Measurements from ENCODE around the gene NPTN. TPM values are rescaled to one million over a fixed set of nuclear protein-coding genes. Genes with fewer than 3 reads are reported as not detected.

Gene NPTN
- total and polyA plus RNA-seq, 9 of the 15 experiments (the other 6 are each of a cell fraction or from before 2014, with no cell fraction given) = 9.6 to 48.5 (median 21.7) TPM

- ChIA-PET CTCF (ENCODE audit: low intra/inter-chr PET ratio) (no interaction called here), POLR2A (no interaction called here)
- DNase-seq (ENCODE audit: extremely low read depth in 1 of 4, low spot score in 3 of 4) (no peak), FAIRE-seq (no peak), ATAC-seq (no peak)
- Histone ChIP-seq H2AFZ (ENCODE audit: low read depth, low read length) (no peak overlapping the region), H3K27ac (ENCODE audit: extremely low read depth, low read depth, low read length) (no peak overlapping the region), H3K9me1 (ENCODE audit: control insufficient read depth, insufficient read depth, low read length) (no peaks in the 10 kb centered on the region), H3K9me3 (replicated peaks; ENCODE audit: control insufficient read depth, insufficient read depth, low read depth, low read length) (no peaks in the 10 kb centered on the region), H3K4me2 (ENCODE audit: insufficient read depth, low read length) (no peak overlapping the region), H3K27me3 (ENCODE audit: control insufficient read depth in 2 of 2, insufficient read depth in 2 of 2, low read length in 2 of 2) (no peaks in the 10 kb centered on the region), H4K20me1 (replicated peaks; ENCODE audit: control insufficient read depth, insufficient read depth, low read length) (peaks cover 47% of the 10 kb centered on the region), H3K4me3 (no peak overlapping the region), H3K4me1 (replicated peaks in 1 of 2; ENCODE audit: control insufficient read depth in 2 of 2, insufficient read depth in 2 of 2, low read length in 2 of 2) (peaks cover 13 to 60% of the 10 kb centered on the region in 2 experiments), H3K9ac (ENCODE audit: insufficient read depth in 1 of 2, low read depth in 2 of 2, low read length in 2 of 2) (no peak overlapping the region), H3K36me3 (ENCODE audit: control insufficient read depth, insufficient read depth, low read length) (peaks cover 3% of the 10 kb centered on the region; the same call in 2 of the 3 replicates), H3K79me2 (ENCODE audit: control insufficient read depth, insufficient read depth, low read length) (peaks cover 89% of the 10 kb centered on the region)
- 33% methylated on average over 3 of the region's 3 CpGs for WGBS (ENCODE audit: insufficient coverage, low coverage, missing lambda C conversion rate)
- intact Hi-C loops (cut with micrococcal nuclease) = no loop called here
- BruUV-seq (replicated peaks) = no TSS peak
- TF ChIP-seq MLX (CRISPR knock-in tag; conservative IDR thresholded peaks at IDR 0.05) = no peak
- no peak for TF ChIP-seq MBD2 (IDR thresholded peaks at IDR 0.05; ENCODE audit: borderline replicate concordance, low read depth)
- no peak for TF ChIP-seq KLF6 (CRISPR knock-in tag; IDR thresholded peaks at IDR 0.05; ENCODE audit: borderline replicate concordance)
- in situ Hi-C loops (cut with MboI) = no loop called here
These were observed 34.5 kb downstream of the NPTN start for GRCh38 chr15:73598530-73599160.
